Tibial nerve (tissue), 4 donors: ENCODE measurements around the gene MORN3. TPM values are rescaled to one million over a fixed set of nuclear protein-coding genes. Genes with fewer than 3 reads are reported as not detected.
"Not testable (repeated sequence)": the region's sequence is repeated elsewhere in the genome, so short reads cannot be mapped to it uniquely, and the experiment has no call there.

ENCODE experiments used
- DNase-seq, 2 donors: peaks; one replicate each; pipeline ENCODE4 v3.0.0-alpha.2; 2019; ENCODE audit warnings: low spot score in 2 of 2
- H3K27ac ChIP-seq, 4 donors: fragments of 200-600 bp; sonication (generic) in 3 of 4; one replicate each; pipeline ENCODE4 v1.5.1; 2017 to 2019; ENCODE audit warnings: mild to moderate bottlenecking in 1 of 4
- H3K27me3 ChIP-seq, 2 donors: fragments of 200-600 bp; sonication (generic) in 1 of 2; one replicate each; pipeline versions ENCODE4 v1.5.1 to v1.6.0; 2017 to 2019
- H3K36me3 ChIP-seq, 3 donors: fragments of 200-600 bp; sonication (generic); one replicate each; pipeline ENCODE4 v1.5.1; 2018 to 2019
- H3K4me1 ChIP-seq, 4 donors: fragments of 200-600 bp; sonication (generic) in 3 of 4; one replicate each; pipeline ENCODE4 v1.5.1; 2017 to 2019
- H3K4me3 ChIP-seq, 4 donors: fragments of 200-600 bp; sonication (generic) in 3 of 4; one replicate each; pipeline ENCODE4 v1.5.1; 2017 to 2019; ENCODE audit warnings: mild to moderate bottlenecking in 1 of 4, moderate library complexity in 1 of 4
- H3K9me3 ChIP-seq, 4 donors: fragments of 200-600 bp; sonication (generic) in 3 of 4; one replicate each; pipeline ENCODE4 v1.5.1; 2017 to 2019
- EP300 ChIP-seq, 2 donors: sonication (generic); formaldehyde crosslinking; IDR thresholded peaks; one replicate each; pipeline ENCODE4 v1.6.1; 2017; ENCODE audit warnings: antibody characterized with exemption in 2 of 2, mild to moderate bottlenecking in 1 of 2
- POLR2A ChIP-seq, 2 donors: fragments of 450-650 bp; IDR thresholded peaks; one replicate each; pipeline ENCODE4 v1.6.1; 2017; ENCODE audit warnings: antibody characterized with exemption in 2 of 2, mild to moderate bottlenecking in 2 of 2, moderate library complexity in 2 of 2
- WGBS, 2 donors: methylation state at CpG; one replicate each; pipeline ENCODE4 v1.1.5; 2018; 5-methylcytosine and 5-hydroxymethylcytosine counted together
- total RNA-seq, 4 donors: library from RNA; depleted of rRNA; stranded (reverse); fragments of >200 nt; gene quantifications; one replicate each; pipeline ENCODE4 v1.1.0, GENCODE V29; 2016
- TF ChIP-seq, protein P1 (sequence below), 5 experiments: fragments of 200-600 bp in 3 of 5; fragments of 450-650 bp in 2 of 5; sonication (generic) in 3 of 5; IDR thresholded peaks; one replicate each; pipeline ENCODE4 v1.5.1; 2016 to 2019; ENCODE audit warnings: antibody characterized with exemption in 5 of 5, mild to moderate bottlenecking in 3 of 5, moderate library complexity in 2 of 5

The MORN3 gene
- total RNA-seq, 4 donors from 2014 or later = under 0.01 TPM; not detected in 3

DNA sequence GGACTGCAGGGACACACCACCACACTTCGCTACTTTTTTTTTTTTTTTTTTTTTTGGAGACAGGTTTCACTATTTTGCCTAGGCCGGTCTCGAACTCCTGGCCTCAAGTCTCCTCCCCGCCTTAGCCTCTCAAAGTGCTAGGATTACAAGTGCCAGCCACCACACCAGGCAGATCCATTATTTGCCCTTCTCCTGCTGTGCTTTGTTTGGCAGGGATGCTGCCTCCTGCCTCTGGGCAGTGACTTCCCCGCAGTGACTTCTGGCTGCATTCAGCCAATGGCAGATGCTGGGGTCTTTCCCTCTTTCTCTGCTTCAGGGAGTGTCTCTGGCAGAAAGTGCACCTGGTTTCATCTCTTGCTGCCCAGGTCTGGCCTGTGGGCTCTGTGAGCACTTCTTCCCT, 6.7 kb upstream of the MORN3 start:
- peaks cover 0 to 20% (median 9%) of the 10 kb centered on the region in 4 donors for H3K4me1 ChIP-seq
- H3K36me3 ChIP-seq = no peaks in the 10 kb centered on the region
- H3K27ac ChIP-seq = no peak overlapping the region
- H3K27me3 ChIP-seq = no peaks in the 10 kb centered on the region
- no peak for DNase-seq
- TF ChIP-seq, protein P1, sequence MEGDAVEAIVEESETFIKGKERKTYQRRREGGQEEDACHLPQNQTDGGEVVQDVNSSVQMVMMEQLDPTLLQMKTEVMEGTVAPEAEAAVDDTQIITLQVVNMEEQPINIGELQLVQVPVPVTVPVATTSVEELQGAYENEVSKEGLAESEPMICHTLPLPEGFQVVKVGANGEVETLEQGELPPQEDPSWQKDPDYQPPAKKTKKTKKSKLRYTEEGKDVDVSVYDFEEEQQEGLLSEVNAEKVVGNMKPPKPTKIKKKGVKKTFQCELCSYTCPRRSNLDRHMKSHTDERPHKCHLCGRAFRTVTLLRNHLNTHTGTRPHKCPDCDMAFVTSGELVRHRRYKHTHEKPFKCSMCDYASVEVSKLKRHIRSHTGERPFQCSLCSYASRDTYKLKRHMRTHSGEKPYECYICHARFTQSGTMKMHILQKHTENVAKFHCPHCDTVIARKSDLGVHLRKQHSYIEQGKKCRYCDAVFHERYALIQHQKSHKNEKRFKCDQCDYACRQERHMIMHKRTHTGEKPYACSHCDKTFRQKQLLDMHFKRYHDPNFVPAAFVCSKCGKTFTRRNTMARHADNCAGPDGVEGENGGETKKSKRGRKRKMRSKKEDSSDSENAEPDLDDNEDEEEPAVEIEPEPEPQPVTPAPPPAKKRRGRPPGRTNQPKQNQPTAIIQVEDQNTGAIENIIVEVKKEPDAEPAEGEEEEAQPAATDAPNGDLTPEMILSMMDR (IDR thresholded peaks at IDR 0.05) = no peak
- TF ChIP-seq EP300 (IDR thresholded peaks at IDR 0.05) = no peak
- no peak for TF ChIP-seq POLR2A (IDR thresholded peaks at IDR 0.05)
- no peak overlapping the region for H3K4me3 ChIP-seq
- 89 to 92% methylated on average over 5 of the region's 5 CpGs for WGBS, 2 donors
- no peaks in the 10 kb centered on the region for H3K9me3 ChIP-seq

DNA sequence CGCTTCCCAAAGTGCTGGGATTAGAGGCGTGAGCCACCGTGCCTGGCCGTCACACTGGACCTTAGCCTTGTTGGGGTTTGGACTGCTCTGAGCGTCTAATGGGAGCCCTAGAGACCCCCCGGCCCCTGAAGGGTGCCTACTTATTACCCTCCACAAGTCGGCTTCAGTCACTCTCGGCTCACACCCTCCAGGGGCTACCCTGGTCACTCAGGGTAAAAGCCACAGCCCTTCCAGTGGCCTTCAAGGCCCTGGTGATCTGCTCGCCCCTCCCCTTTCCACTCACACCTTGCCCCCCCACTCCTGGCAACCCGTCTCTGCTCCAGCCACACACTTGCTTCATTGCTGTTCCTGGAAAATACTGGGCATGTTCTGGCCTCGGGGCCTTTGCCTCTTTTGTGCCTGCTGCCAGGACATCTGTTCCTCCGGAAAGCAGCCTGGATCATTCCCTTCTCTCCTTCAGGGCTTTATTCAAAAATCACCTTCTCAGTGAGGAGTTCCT, 3.6 kb upstream of the MORN3 start:
- 53 to 59% methylated on average over 12 of the region's 12 CpGs for WGBS, 2 donors
- no peaks in the 10 kb centered on the region for H3K27me3 ChIP-seq
- H3K27ac ChIP-seq = peak overlapping the region in 3 of 4 donors; percentile 13 to 52 (median 41)
- no peak for DNase-seq
- no peaks in the 10 kb centered on the region for H3K36me3 ChIP-seq
- no peaks in the 10 kb centered on the region for H3K9me3 ChIP-seq
- H3K4me3 ChIP-seq = peak overlapping the region in 2 of 4 donors; percentile 50 to 58
- TF ChIP-seq EP300 (IDR thresholded peaks at IDR 0.05) (no peak), POLR2A (IDR thresholded peaks at IDR 0.05) (no peak)
- TF ChIP-seq, protein P1 (IDR thresholded peaks at IDR 0.05) = no peak
- peaks cover 0 to 20% (median 9%) of the 10 kb centered on the region in 4 donors for H3K4me1 ChIP-seq

- Histone ChIP-seq H3K36me3 (no peaks in the 10 kb centered on the region), H3K27ac (no peak overlapping the region), H3K9me3 (no peaks in the 10 kb centered on the region), H3K4me1 (peaks cover 0 to 20% (median 9%) of the 10 kb centered on the region in 4 donors), H3K27me3 (no peaks in the 10 kb centered on the region), H3K4me3 (no peak overlapping the region)
- DNase-seq = no peak
- WGBS, 2 donors = 70 to 79% methylated on average over 17 to 18 of the region's 18 CpGs
- TF ChIP-seq, protein P1 (IDR thresholded peaks at IDR 0.05) = peak; percentile 12 to 49 (median 39)
- TF ChIP-seq POLR2A (IDR thresholded peaks at IDR 0.05) = no peak
Observed at GRCh38 chr12:121668750-121669520, 519 bp downstream of the MORN3 start.

GRCh38 chr12:121666829-121667228, 2.6 kb downstream of the MORN3 start:
- WGBS, 2 donors = 86 to 90% methylated on average over 6 of the region's 6 CpGs
- not testable (repeated sequence) for H3K9me3 ChIP-seq, DNase-seq

DNA sequence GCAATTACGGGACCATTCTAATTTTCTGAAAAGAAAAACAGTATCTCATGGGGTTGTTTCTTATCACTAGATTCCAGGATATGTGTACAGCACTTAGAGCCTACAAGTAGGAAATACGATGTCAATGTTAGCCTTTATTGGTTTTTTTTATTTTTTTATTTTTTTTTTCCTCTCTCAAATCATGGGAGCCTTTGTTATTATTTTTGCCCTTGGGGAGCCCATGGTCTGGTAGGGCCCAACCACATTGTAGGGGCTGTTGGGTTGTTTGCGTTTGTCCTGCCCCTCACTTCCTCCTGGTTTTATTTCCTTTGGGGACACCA, 5.9 kb downstream of the MORN3 start:
- H3K27ac ChIP-seq = no peak overlapping the region
- H3K36me3 ChIP-seq = no peaks in the 10 kb centered on the region
- H3K9me3 ChIP-seq = no peaks in the 10 kb centered on the region
- no peak for TF ChIP-seq EP300 (IDR thresholded peaks at IDR 0.05)
- TF ChIP-seq, protein P1 (IDR thresholded peaks at IDR 0.05) = no peak
- TF ChIP-seq POLR2A (IDR thresholded peaks at IDR 0.05) = no peak
- H3K4me3 ChIP-seq = no peak overlapping the region
- DNase-seq = no peak
- no peaks in the 10 kb centered on the region for H3K4me1 ChIP-seq
- no peaks in the 10 kb centered on the region for H3K27me3 ChIP-seq
- WGBS, 2 donors = 66 to 82% methylated on average over 3 of the region's 3 CpGs

More at GRCh38 chr12:121666829-121667228, 2.6 kb downstream of the MORN3 start:
- H3K4me3 ChIP-seq, H3K27ac ChIP-seq, H3K36me3 ChIP-seq, H3K4me1 ChIP-seq, H3K27me3 ChIP-seq: not testable (repeated sequence)

GRCh38 chr12:121661353-121662105, 7.9 kb downstream of the MORN3 start:
- DNase-seq = not testable (repeated sequence)
- 82 to 83% methylated on average over 11 of the region's 11 CpGs for WGBS, 2 donors

More at GRCh38 chr12:121661353-121662105, 7.9 kb downstream of the MORN3 start:
- H3K4me1 ChIP-seq, H3K27me3 ChIP-seq, H3K27ac ChIP-seq, H3K9me3 ChIP-seq, H3K36me3 ChIP-seq, H3K4me3 ChIP-seq: not testable (repeated sequence)
